ENCODE measurements around the gene GIMAP7. TPM values are rescaled to one million over a fixed set of nuclear protein-coding genes. Genes with fewer than 3 reads are reported as not detected.
A peak's percentile ranks its signal among the peaks of the same experiment; 100 is the strongest.

The GIMAP7 gene
- total RNA-seq, 4 donors from 2014 or later: 12.4 to 35.2 (median 24.0) TPM

GRCh38 chr7:150568714-150569113, 54.0 kb downstream of the GIMAP7 start:
- WGBS, 2 donors: 76 to 84% methylated on average over 2 of the region's 2 CpGs
- Histone ChIP-seq H3K27me3 (no peaks in the 10 kb centered on the region), H3K9me3 (no peaks in the 10 kb centered on the region), H3K36me3 (peaks cover 0 to 3% of the 10 kb centered on the region in 2 donors), H3K4me1 (no peaks in the 10 kb centered on the region), H3K4me3 (replicated peaks in 1 of 3) (no peak overlapping the region), H3K27ac (peak overlapping the region in 2 of 3 donors; percentile 67 to 68)
- DNase-seq: no peak
- TF ChIP-seq CTCF (IDR thresholded peaks at IDR 0.05): no peak
- no peak for TF ChIP-seq POLR2A (IDR thresholded peaks at IDR 0.05)
- intact Hi-C loops (cut with DNase I): no loop called here

- no peak for DNase-seq
- intact Hi-C loops (cut with DNase I): no loop called here
- no peak for TF ChIP-seq CTCF (IDR thresholded peaks at IDR 0.05)
- no peak overlapping the region for H3K4me3 ChIP-seq (replicated peaks in 1 of 3)
- no peaks in the 10 kb centered on the region for H3K9me3 ChIP-seq
- no peaks in the 10 kb centered on the region for H3K4me1 ChIP-seq
- H3K36me3 ChIP-seq: peaks cover 0 to 3% of the 10 kb centered on the region in 2 donors
- peak overlapping the region in 1 of 3 donors; percentile 68 for H3K27ac ChIP-seq
- 64% methylated on average over 7 of the region's 7 CpGs for WGBS, 2 donors
- H3K27me3 ChIP-seq: no peaks in the 10 kb centered on the region
Measured at GRCh38 chr7:150569245-150569955, 54.7 kb downstream of the GIMAP7 start.

Other genes starting within 250 kb of the GIMAP7 start
- 10 to 100 TPM in 3 of 4 donors, 1 to 10 TPM in 1; 9.9 to 46.1 (median 37.9) TPM for gene LRRC61, start 191.5 kb upstream of the GIMAP7 start, total RNA-seq
- 10 to 100 TPM; 11.7 to 34.8 (median 23.0) TPM for gene ACTR3C, start 191.3 kb upstream of the GIMAP7 start, total RNA-seq
- gene RARRES2, start 173.2 kb upstream of the GIMAP7 start, total RNA-seq: 100 to 1,000 TPM in 1 of 4 donors, 10 to 100 TPM in 3; 22.2 to 137 (median 54.8) TPM
- gene REPIN1, start 146.1 kb upstream of the GIMAP7 start, total RNA-seq: 100 to 1,000 TPM in 3 of 4 donors, 10 to 100 TPM in 1; 71.9 to 144 (median 123) TPM
- gene ZNF775, start 135.5 kb upstream of the GIMAP7 start, total RNA-seq: 1 to 10 TPM; 4.3 to 7.5 (median 6.3) TPM
- gene GIMAP8, start 64.2 kb upstream of the GIMAP7 start, total RNA-seq: 10 to 100 TPM in 3 of 4 donors, 1 to 10 TPM in 1; 7.5 to 34.5 (median 20.0) TPM
- gene GIMAP4, start 52.5 kb downstream of the GIMAP7 start, total RNA-seq: 10 to 100 TPM; 22.1 to 78.6 (median 41.3) TPM
- 10 to 100 TPM; 17.7 to 73.6 (median 45.0) TPM for gene GIMAP6, start 117.5 kb downstream of the GIMAP7 start, total RNA-seq
- gene GIMAP2, start 170.8 kb downstream of the GIMAP7 start, total RNA-seq: 10 to 100 TPM in 2 of 4 donors, 1 to 10 TPM in 2; 6.7 to 32.4 (median 10.4) TPM
- 10 to 100 TPM in 2 of 4 donors, 1 to 10 TPM in 2; 6.7 to 23.6 (median 9.6) TPM for gene GIMAP1, start 201.7 kb downstream of the GIMAP7 start, total RNA-seq
- gene GIMAP5, start 222.5 kb downstream of the GIMAP7 start, total RNA-seq: 10 to 100 TPM; 25.3 to 80.6 (median 39.0) TPM

All from thyroid gland (tissue), 4 donors.